ENCODE results near the gene CA10. TPM values are rescaled to one million over a fixed set of nuclear protein-coding genes. Genes with fewer than 3 reads are reported as not detected.

Gene CA10
- total and polyA plus RNA-seq, 2 donors (not counting 3 experiments of a cell fraction or from before 2014, with no cell fraction given) = not detected

GRCh38 chr17:51801626-51802025, 356.9 kb downstream of the CA10 start:
- ChIA-PET CTCF (no interaction called here), POLR2A (no interaction called here)
- Histone ChIP-seq H3K36me3 (ENCODE audit: control insufficient read depth in 2 of 2, extremely low read depth in 1 of 2, insufficient read depth in 2 of 2, low read length in 2 of 2) (no peaks in the 10 kb centered on the region), H4K20me1 (replicated peaks; ENCODE audit: control insufficient read depth, extremely low read depth, insufficient read depth, low read length) (no peaks in the 10 kb centered on the region), H3K27me3 (ENCODE audit: control insufficient read depth in 2 of 2, insufficient read depth in 2 of 2, low read length in 2 of 2) (no peaks in the 10 kb centered on the region), H3K4me1 (ENCODE audit: control insufficient read depth, extremely low read depth, insufficient read depth, low read length) (no peaks in the 10 kb centered on the region), H2AFZ (ENCODE audit: low read depth, low read length) (no peak overlapping the region), H3K9me3 (replicated peaks; ENCODE audit: control insufficient read depth, insufficient read depth, low read length) (peaks cover 2% of the 10 kb centered on the region), H3K4me2 (ENCODE audit: insufficient read depth, low read length) (no peak overlapping the region), H3K9ac (replicated peaks; ENCODE audit: extremely low read depth, insufficient read depth, low read length) (no peak overlapping the region), H3K4me3 (replicated peaks in 1 of 3; ENCODE audit: insufficient read depth in 1 of 3, low read depth in 1 of 3, low read length in 3 of 3) (no peak overlapping the region), H3K79me2 (ENCODE audit: control insufficient read depth, insufficient read depth, low read length) (no peaks in the 10 kb centered on the region), H3K9me1 (replicated peaks; ENCODE audit: control insufficient read depth, extremely low read depth, insufficient read depth, low read length) (no peaks in the 10 kb centered on the region), H3K27ac (ENCODE audit: insufficient read depth, low read depth, low read length) (no peak overlapping the region)
- TF ChIP-seq POLR2A (IDR thresholded peaks at IDR 0.05; ENCODE audit: low read depth, low read length) (no peak), MYC (IDR thresholded peaks at IDR 0.05; ENCODE audit: low read depth, low read length) (no peak), JUN (IDR thresholded peaks at IDR 0.05; ENCODE audit: borderline replicate concordance, insufficient read depth, insufficient read length, low read depth) (no peak), POLR2AphosphoS5 (IDR thresholded peaks at IDR 0.05; ENCODE audit: insufficient read depth, low read depth, low read length) (no peak)
- no peak for DNase-seq (ENCODE audit: low read depth, low spot score)
- intact Hi-C loops (cut with micrococcal nuclease) = no loop called here
- FAIRE-seq = no peak
- dilution Hi-C loops (cut with MboI; ENCODE audit: extremely low pct_ligation_motif_present, low sequenced_read_pairs) = no loop called here
- BruUV-seq (replicated peaks) = no TSS peak

GRCh38 chr17:51799981-51800380, 358.5 kb downstream of the CA10 start:
- no peaks in the 10 kb centered on the region for H3K9me1 ChIP-seq (replicated peaks; ENCODE audit: control insufficient read depth, extremely low read depth, insufficient read depth, low read length)
- H3K4me1 ChIP-seq (ENCODE audit: control insufficient read depth, extremely low read depth, insufficient read depth, low read length) = no peaks in the 10 kb centered on the region
- DNase-seq (ENCODE audit: low read depth, low spot score) (no peak), FAIRE-seq (no peak)
- POLR2A ChIA-PET = no interaction called here
- no peaks in the 10 kb centered on the region for H3K36me3 ChIP-seq (ENCODE audit: control insufficient read depth in 2 of 2, extremely low read depth in 1 of 2, insufficient read depth in 2 of 2, low read length in 2 of 2)
- no peak overlapping the region for H3K9ac ChIP-seq (replicated peaks; ENCODE audit: extremely low read depth, insufficient read depth, low read length)
- CTCF ChIA-PET = no interaction called here
- no TSS peak for BruUV-seq (replicated peaks)
- no peak overlapping the region for H2AFZ ChIP-seq (ENCODE audit: low read depth, low read length)
- intact Hi-C loops (cut with micrococcal nuclease) (no loop called here), dilution Hi-C loops (cut with MboI; ENCODE audit: extremely low pct_ligation_motif_present, low sequenced_read_pairs) (no loop called here)
- H3K27ac ChIP-seq (ENCODE audit: insufficient read depth, low read depth, low read length) = no peak overlapping the region
- H3K27me3 ChIP-seq (ENCODE audit: control insufficient read depth in 2 of 2, insufficient read depth in 2 of 2, low read length in 2 of 2) = no peaks in the 10 kb centered on the region
- H3K4me2 ChIP-seq (ENCODE audit: insufficient read depth, low read length) = no peak overlapping the region
- no peaks in the 10 kb centered on the region for H3K79me2 ChIP-seq (ENCODE audit: control insufficient read depth, insufficient read depth, low read length)
- H4K20me1 ChIP-seq (replicated peaks; ENCODE audit: control insufficient read depth, extremely low read depth, insufficient read depth, low read length) = no peaks in the 10 kb centered on the region
- TF ChIP-seq MAX (IDR thresholded peaks at IDR 0.05; ENCODE audit: insufficient read depth, insufficient read length) = no peak
- TF ChIP-seq FOS (IDR thresholded peaks at IDR 0.05; ENCODE audit: borderline replicate concordance, insufficient read depth, low read length) = no peak
- TF ChIP-seq POLR2AphosphoS5 (IDR thresholded peaks at IDR 0.05; ENCODE audit: insufficient read depth, low read depth, low read length) = no peak
- TF ChIP-seq EZH2 (IDR thresholded peaks at IDR 0.05; ENCODE audit: borderline replicate concordance, low read depth, low read length, severe bottlenecking) = no peak
- TF ChIP-seq JUN (IDR thresholded peaks at IDR 0.05; ENCODE audit: borderline replicate concordance, insufficient read depth, insufficient read length, low read depth) = no peak
- no peak for TF ChIP-seq GATA2 (IDR thresholded peaks at IDR 0.05; ENCODE audit: insufficient read depth, insufficient read length, low read depth, low read length)
- no peak for TF ChIP-seq POLR2A (IDR thresholded peaks at IDR 0.05; ENCODE audit: low read depth, low read length)
- TF ChIP-seq, protein P1, sequence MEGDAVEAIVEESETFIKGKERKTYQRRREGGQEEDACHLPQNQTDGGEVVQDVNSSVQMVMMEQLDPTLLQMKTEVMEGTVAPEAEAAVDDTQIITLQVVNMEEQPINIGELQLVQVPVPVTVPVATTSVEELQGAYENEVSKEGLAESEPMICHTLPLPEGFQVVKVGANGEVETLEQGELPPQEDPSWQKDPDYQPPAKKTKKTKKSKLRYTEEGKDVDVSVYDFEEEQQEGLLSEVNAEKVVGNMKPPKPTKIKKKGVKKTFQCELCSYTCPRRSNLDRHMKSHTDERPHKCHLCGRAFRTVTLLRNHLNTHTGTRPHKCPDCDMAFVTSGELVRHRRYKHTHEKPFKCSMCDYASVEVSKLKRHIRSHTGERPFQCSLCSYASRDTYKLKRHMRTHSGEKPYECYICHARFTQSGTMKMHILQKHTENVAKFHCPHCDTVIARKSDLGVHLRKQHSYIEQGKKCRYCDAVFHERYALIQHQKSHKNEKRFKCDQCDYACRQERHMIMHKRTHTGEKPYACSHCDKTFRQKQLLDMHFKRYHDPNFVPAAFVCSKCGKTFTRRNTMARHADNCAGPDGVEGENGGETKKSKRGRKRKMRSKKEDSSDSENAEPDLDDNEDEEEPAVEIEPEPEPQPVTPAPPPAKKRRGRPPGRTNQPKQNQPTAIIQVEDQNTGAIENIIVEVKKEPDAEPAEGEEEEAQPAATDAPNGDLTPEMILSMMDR (IDR thresholded peaks at IDR 0.05; ENCODE audit: extremely low read depth in 1 of 2, insufficient read depth in 1 of 2, low read depth in 1 of 2, low read length in 2 of 2) = no peak
- TF ChIP-seq MYC (IDR thresholded peaks at IDR 0.05; ENCODE audit: low read depth, low read length) = no peak
- H3K9me3 ChIP-seq (replicated peaks; ENCODE audit: control insufficient read depth, insufficient read depth, low read length) = peaks cover 2% of the 10 kb centered on the region
- no peak overlapping the region for H3K4me3 ChIP-seq (replicated peaks in 1 of 3; ENCODE audit: insufficient read depth in 1 of 3, low read depth in 1 of 3, low read length in 3 of 3)
